ENCODE results near the gene ATF7IP2. TPM values are rescaled to one million over a fixed set of nuclear protein-coding genes. Genes with fewer than 3 reads are reported as not detected.

ATF7IP2 gene
- total and polyA plus RNA-seq, 9 of the 15 experiments (the other 6 are each of a cell fraction or from before 2014, with no cell fraction given), result 131 to 515 (median 196) TPM

- no peak for TF ChIP-seq NR3C1 (CRISPR knock-in tag; IDR thresholded peaks at IDR 0.05)
- no peak for TF ChIP-seq SMAD2 (IDR thresholded peaks at IDR 0.05; ENCODE audit: low read depth, low read length)
- peak; percentile 79 for TF ChIP-seq SMARCA4 (IDR thresholded peaks at IDR 0.05)
- peak; percentile 64 for TF ChIP-seq KLF16 (IDR thresholded peaks at IDR 0.05)
- no peak for TF ChIP-seq EZH2 (IDR thresholded peaks at IDR 0.05; ENCODE audit: borderline replicate concordance, low read depth, low read length)
- TF ChIP-seq BRF2 (IDR thresholded peaks at IDR 0.05; ENCODE audit: borderline replicate concordance, insufficient read depth, insufficient read length), result no peak
- TF ChIP-seq TAL1 (IDR thresholded peaks at IDR 0.05), result peak; percentile 81
- no peak for TF ChIP-seq HDAC6 (IDR thresholded peaks at IDR 0.05; ENCODE audit: low read depth, low read length)
- TF ChIP-seq SNAPC5 (CRISPR knock-in tag; IDR thresholded peaks at IDR 0.05), result no peak
- TF ChIP-seq ZNF146 (CRISPR knock-in tag; IDR thresholded peaks at IDR 0.05; ENCODE audit: unreplicated experiment), result no peak
- no peak for TF ChIP-seq ARID3B (CRISPR knock-in tag; IDR thresholded peaks at IDR 0.05; ENCODE audit: borderline replicate concordance)
- TF ChIP-seq JUND (IDR thresholded peaks at IDR 0.05; ENCODE audit: borderline replicate concordance, low read depth, low read length), result no peak
- peak; percentile 51; the same call in 2 of the 3 replicates for TF ChIP-seq JUND (tag; IDR thresholded peaks at IDR 0.05; ENCODE audit: borderline replicate concordance, low read depth, low read length)
- peak; percentile 20; the same call in 1 of the 2 replicates for TF ChIP-seq HEY1 (CRISPR knock-in tag; IDR thresholded peaks at IDR 0.05; ENCODE audit: borderline replicate concordance)
- TF ChIP-seq E2F3 (CRISPR knock-in tag; IDR thresholded peaks at IDR 0.05), result no peak
- TF ChIP-seq ZNF263 (CRISPR knock-in tag; IDR thresholded peaks at IDR 0.05; ENCODE audit: borderline replicate concordance), result no peak
- no peak for TF ChIP-seq NONO (IDR thresholded peaks at IDR 0.05; ENCODE audit: low read depth in 2 of 2, low read length in 1 of 2)
- no peak for TF ChIP-seq GTF2F1 (IDR thresholded peaks at IDR 0.05; ENCODE audit: low read depth, low read length)
- TF ChIP-seq ZZZ3 (IDR thresholded peaks at IDR 0.05), result no peak
- no peak for TF ChIP-seq E4F1 (CRISPR knock-in tag; IDR thresholded peaks at IDR 0.05; ENCODE audit: borderline replicate concordance)
- TF ChIP-seq CSDE1 (IDR thresholded peaks at IDR 0.05), result no peak
- no peak for TF ChIP-seq THRAP3 (IDR thresholded peaks at IDR 0.05; ENCODE audit: borderline replicate concordance)
- no peak for TF ChIP-seq ZNF140 (CRISPR knock-in tag; IDR thresholded peaks at IDR 0.05)
- TF ChIP-seq SP1 (CRISPR knock-in tag; IDR thresholded peaks at IDR 0.05), result no peak
Observed at GRCh38 chr16:10356870-10357842, 28.7 kb upstream of the ATF7IP2 start (continued).
